Lung (tissue), 12 donors: ENCODE measurements around the gene UHRF2. TPM values are rescaled to one million over a fixed set of nuclear protein-coding genes. Genes with fewer than 3 reads are reported as not detected.

Experiments
- ATAC-seq: fragments of 200-7000 bp; cut with Tn5 transposase; one replicate; pipeline ENCODE4 v1.9.1; 2020; ENCODE audit warnings: moderate number of reproducible peaks; ENCODE audit not compliant: insufficient read depth, low FRiP score
- DNase-seq, 3 donors: peaks; one replicate each; pipeline ENCODE4 v3.0.0-alpha.2; 2013 to 2017
- H3K27ac ChIP-seq, 2 donors: one replicate each; pipeline ENCODE4 v1.5.1; 2013; ENCODE audit warnings: mild to moderate bottlenecking in 2 of 2, moderate library complexity in 2 of 2, control low read depth in 1 of 2, inconsistent platforms in 1 of 2, low read depth in 1 of 2, low read length in 1 of 2
- H3K27me3 ChIP-seq, 3 donors: one replicate each; pipeline ENCODE4 v1.5.1; 2013; ENCODE audit warnings: low read length in 2 of 3; ENCODE audit not compliant: control insufficient read depth in 3 of 3, insufficient read depth in 3 of 3
- H3K36me3 ChIP-seq, 4 donors: one replicate each; pipeline ENCODE4 v1.5.1; 2013; ENCODE audit warnings: low read length in 4 of 4, mild to moderate bottlenecking in 1 of 4, moderate library complexity in 1 of 4; ENCODE audit not compliant: control insufficient read depth in 4 of 4, insufficient read depth in 4 of 4
- H3K4me1 ChIP-seq, 5 donors: one replicate each; pipeline ENCODE4 v1.5.1; 2013; ENCODE audit warnings: low read length in 5 of 5, mild to moderate bottlenecking in 2 of 5, moderate library complexity in 1 of 5; ENCODE audit not compliant: control insufficient read depth in 5 of 5, insufficient read depth in 5 of 5
- H3K4me3 ChIP-seq: one replicate; pipeline ENCODE4 v1.5.1; 2013; ENCODE audit warnings: mild to moderate bottlenecking, control low read depth, moderate library complexity
- H3K9ac ChIP-seq, 2 donors: one replicate each; pipeline ENCODE4 v1.5.1; 2013; ENCODE audit warnings: low read length in 2 of 2, control low read depth in 1 of 2; ENCODE audit not compliant: insufficient read depth in 1 of 2
- H3K9me3 ChIP-seq, 4 donors: one replicate each; pipeline ENCODE4 v1.5.1; 2013; ENCODE audit warnings: low read length in 3 of 4, mild to moderate bottlenecking in 1 of 4, moderate library complexity in 1 of 4; ENCODE audit not compliant: control insufficient read depth in 4 of 4, insufficient read depth in 3 of 4
- whole genome bisulfite sequencing, 2 donors: extraction: QIAGEN DNeasy Blood & Tissue Kit; methylation state at CpG; one replicate each; pipeline ENCODE4 v1.1.7; 2013; 5-methylcytosine and 5-hydroxymethylcytosine counted together
- polyA plus RNA-seq, 2 donors: library from polyadenylated mRNA; stranded (reverse); fragments of 200-250 nt; gene quantifications; one replicate each; pipeline ENCODE4 v1.2.1, GENCODE V29; 2013
- total RNA-seq, 2 donors: library from RNA; depleted of rRNA in 1 of 2; stranded (reverse); fragments of >200 nt in 1 of 2; gene quantifications; one replicate each; pipeline ENCODE4 v1.2.1, GENCODE V29; 2014 to 2021
- TF ChIP-seq, protein P1 (sequence below): IDR thresholded peaks from 2 replicates; pipeline ENCODE4 v1.5.1; 2012; ENCODE audit warnings: mild to moderate bottlenecking; ENCODE audit errors: control extremely low read depth, extremely low read depth
- donor health status: control.
- donor health status: control.
- donor health status: Bipolar disorder and iron deficiency.
- donor health status: healthy.
- donor health status: DM: yes; HTN: yes; CAD: no.

The UHRF2 gene
- total and polyA plus RNA-seq, 4 donors = 13.4 to 108 (median 22.1) TPM

GRCh38 chr9:6551136-6551535 lies 138.1 kb downstream of the UHRF2 start:
- H3K36me3 ChIP-seq = no peaks in the 10 kb centered on the region
- H3K9me3 ChIP-seq = peaks cover 0 to 2% (median 0%) of the 10 kb centered on the region in 4 donors
- no peaks in the 10 kb centered on the region for H3K27me3 ChIP-seq
- TF ChIP-seq, protein P1, sequence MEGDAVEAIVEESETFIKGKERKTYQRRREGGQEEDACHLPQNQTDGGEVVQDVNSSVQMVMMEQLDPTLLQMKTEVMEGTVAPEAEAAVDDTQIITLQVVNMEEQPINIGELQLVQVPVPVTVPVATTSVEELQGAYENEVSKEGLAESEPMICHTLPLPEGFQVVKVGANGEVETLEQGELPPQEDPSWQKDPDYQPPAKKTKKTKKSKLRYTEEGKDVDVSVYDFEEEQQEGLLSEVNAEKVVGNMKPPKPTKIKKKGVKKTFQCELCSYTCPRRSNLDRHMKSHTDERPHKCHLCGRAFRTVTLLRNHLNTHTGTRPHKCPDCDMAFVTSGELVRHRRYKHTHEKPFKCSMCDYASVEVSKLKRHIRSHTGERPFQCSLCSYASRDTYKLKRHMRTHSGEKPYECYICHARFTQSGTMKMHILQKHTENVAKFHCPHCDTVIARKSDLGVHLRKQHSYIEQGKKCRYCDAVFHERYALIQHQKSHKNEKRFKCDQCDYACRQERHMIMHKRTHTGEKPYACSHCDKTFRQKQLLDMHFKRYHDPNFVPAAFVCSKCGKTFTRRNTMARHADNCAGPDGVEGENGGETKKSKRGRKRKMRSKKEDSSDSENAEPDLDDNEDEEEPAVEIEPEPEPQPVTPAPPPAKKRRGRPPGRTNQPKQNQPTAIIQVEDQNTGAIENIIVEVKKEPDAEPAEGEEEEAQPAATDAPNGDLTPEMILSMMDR = no peak
- no peak overlapping the region for H3K4me3 ChIP-seq
- DNase-seq (peak in 2 of 3 donors; percentile 32 to 33), ATAC-seq (no peak)
- H3K9ac ChIP-seq = no peak overlapping the region
- 53 to 66% methylated on average over 2 of the region's 2 CpGs for WGBS, 2 donors
- peaks cover 0 to 11% (median 3%) of the 10 kb centered on the region in 5 donors for H3K4me1 ChIP-seq
- H3K27ac ChIP-seq = no peak overlapping the region

DNA sequence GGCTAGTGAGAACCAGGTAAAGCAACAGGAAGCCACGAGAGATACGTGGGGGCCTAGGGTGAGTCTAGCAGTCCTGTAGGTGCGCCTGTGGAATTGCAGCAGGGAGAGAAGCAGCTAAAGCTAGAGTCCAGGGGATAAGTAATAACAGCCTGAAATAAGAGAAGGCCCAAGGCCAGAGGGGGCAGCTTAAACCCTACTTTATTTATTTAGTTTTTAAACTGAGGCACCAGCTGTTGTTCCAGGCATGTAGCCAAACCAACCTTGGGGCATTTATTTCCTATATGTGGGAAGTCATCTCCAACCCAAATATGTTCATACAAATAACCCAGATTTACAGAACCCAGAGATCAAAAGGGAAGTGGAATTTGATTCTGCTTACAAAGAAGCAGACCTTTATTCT lies 139.0 kb downstream of the UHRF2 start:
- no peak overlapping the region for H3K4me3 ChIP-seq
- no peak overlapping the region for H3K9ac ChIP-seq
- ATAC-seq (no peak), DNase-seq (peak; percentile 46 to 73 (median 61))
- peaks cover 0 to 11% (median 3%) of the 10 kb centered on the region in 5 donors for H3K4me1 ChIP-seq
- H3K36me3 ChIP-seq = no peaks in the 10 kb centered on the region
- no peaks in the 10 kb centered on the region for H3K27me3 ChIP-seq
- WGBS, 2 donors = 81 to 82% methylated on average over 3 of the region's 3 CpGs
- peaks cover 0 to 2% (median 0%) of the 10 kb centered on the region in 4 donors for H3K9me3 ChIP-seq
- TF ChIP-seq, protein P1 = no peak
- no peak overlapping the region for H3K27ac ChIP-seq

- DNase-seq (no peak), ATAC-seq (no peak)
- WGBS, 2 donors = 80 to 82% methylated on average over 7 of the region's 7 CpGs
- Histone ChIP-seq H3K4me1 (peaks cover 0 to 11% (median 3%) of the 10 kb centered on the region in 5 donors), H3K4me3 (no peak overlapping the region), H3K27me3 (no peaks in the 10 kb centered on the region), H3K9me3 (peaks cover 0 to 2% (median 0%) of the 10 kb centered on the region in 4 donors), H3K27ac (no peak overlapping the region), H3K9ac (no peak overlapping the region), H3K36me3 (no peaks in the 10 kb centered on the region)
- TF ChIP-seq, protein P1 = no peak
Observed at GRCh38 chr9:6552498-6553121, 139.6 kb downstream of the UHRF2 start.
